ENCODE measurements around the gene EEA1. TPM values are rescaled to one million over a fixed set of nuclear protein-coding genes. Genes with fewer than 3 reads are reported as not detected.

Gene EEA1
- total RNA-seq, 2 donors from 2014 or later = 5.9 to 7.3 TPM

GRCh38 chr12:92743026-92743425 lies 186.1 kb downstream of the EEA1 start:
- Histone ChIP-seq H3K4me1 (no peaks in the 10 kb centered on the region), H3K9me3 (no peaks in the 10 kb centered on the region), H3K36me3 (replicated peaks in 1 of 2; ENCODE audit: insufficient read depth in 1 of 2, low read depth in 2 of 2) (no peaks in the 10 kb centered on the region), H3K4me3 (no peak overlapping the region), H3K27ac (no peak overlapping the region), H3K27me3 (no peaks in the 10 kb centered on the region)
- no peak for TF ChIP-seq POLR2A (IDR thresholded peaks at IDR 0.05)
- TF ChIP-seq CTCF (IDR thresholded peaks at IDR 0.05) = no peak
- ATAC-seq = no peak
- WGBS, 2 donors = 67 to 81% methylated on average over 3 of the region's 3 CpGs
- intact Hi-C loops (cut with DNase I) = no loop called here
- DNase-seq = no peak

- no peak for DNase-seq
- no peak overlapping the region for H3K27ac ChIP-seq
- no peaks in the 10 kb centered on the region for H3K4me1 ChIP-seq
- no peaks in the 10 kb centered on the region for H3K9me3 ChIP-seq
- TF ChIP-seq POLR2A (IDR thresholded peaks at IDR 0.05) (no peak), CTCF (IDR thresholded peaks at IDR 0.05) (no peak)
- ATAC-seq = no peak
- H3K36me3 ChIP-seq (replicated peaks in 1 of 2; ENCODE audit: insufficient read depth in 1 of 2, low read depth in 2 of 2) = no peaks in the 10 kb centered on the region
- H3K4me3 ChIP-seq = no peak overlapping the region
- no peaks in the 10 kb centered on the region for H3K27me3 ChIP-seq
- intact Hi-C loops (cut with DNase I) = no loop called here
These were observed 188.7 kb downstream of the EEA1 start for GRCh38 chr12:92740411-92740810.

- no peaks in the 10 kb centered on the region for H3K36me3 ChIP-seq (replicated peaks in 1 of 2; ENCODE audit: insufficient read depth in 1 of 2, low read depth in 2 of 2)
- H3K4me1 ChIP-seq = no peaks in the 10 kb centered on the region
- 69 to 72% methylated on average over 4 of the region's 4 CpGs for WGBS, 2 donors
- ATAC-seq = no peak
- H3K9me3 ChIP-seq = no peaks in the 10 kb centered on the region
- TF ChIP-seq CTCF (IDR thresholded peaks at IDR 0.05) = no peak
- no peak for TF ChIP-seq POLR2A (IDR thresholded peaks at IDR 0.05)
- DNase-seq = no peak
- H3K4me3 ChIP-seq = no peak overlapping the region
- intact Hi-C loops (cut with DNase I) = no loop called here
- no peak overlapping the region for H3K27ac ChIP-seq
- H3K27me3 ChIP-seq = no peaks in the 10 kb centered on the region
These were observed 190.0 kb downstream of the EEA1 start for GRCh38 chr12:92739113-92739512.

- Histone ChIP-seq H3K36me3 (replicated peaks in 1 of 2; ENCODE audit: insufficient read depth in 1 of 2, low read depth in 2 of 2) (no peaks in the 10 kb centered on the region), H3K27ac (no peak overlapping the region), H3K4me1 (no peaks in the 10 kb centered on the region), H3K4me3 (no peak overlapping the region), H3K9me3 (no peaks in the 10 kb centered on the region), H3K27me3 (no peaks in the 10 kb centered on the region)
- ATAC-seq = no peak
- intact Hi-C loops (cut with DNase I) = no loop called here
- TF ChIP-seq CTCF (IDR thresholded peaks at IDR 0.05) = no peak
- no peak for TF ChIP-seq POLR2A (IDR thresholded peaks at IDR 0.05)
- DNase-seq = no peak
- 84 to 91% methylated on average over 7 of the region's 7 CpGs for WGBS, 2 donors
These were observed 190.9 kb downstream of the EEA1 start for GRCh38 chr12:92737855-92738850.

GRCh38 chr12:92736605-92737004 lies 192.5 kb downstream of the EEA1 start:
- Histone ChIP-seq H3K9me3 (no peaks in the 10 kb centered on the region), H3K27me3 (no peaks in the 10 kb centered on the region), H3K4me3 (no peak overlapping the region), H3K27ac (no peak overlapping the region), H3K36me3 (replicated peaks in 1 of 2; ENCODE audit: insufficient read depth in 1 of 2, low read depth in 2 of 2) (no peaks in the 10 kb centered on the region), H3K4me1 (no peaks in the 10 kb centered on the region)
- intact Hi-C loops (cut with DNase I) = no loop called here
- 43 to 45% methylated on average over 6 of the region's 6 CpGs for WGBS, 2 donors
- TF ChIP-seq POLR2A (IDR thresholded peaks at IDR 0.05) = no peak
- no peak for TF ChIP-seq CTCF (IDR thresholded peaks at IDR 0.05)
- DNase-seq (no peak), ATAC-seq (no peak)
